Duodenal mucosa (tissue), 2 donors: ENCODE data around the gene SGCD.

ENCODE experiments used
- H3K27ac ChIP-seq: one replicate; pipeline ENCODE4 v1.7.0; 2013; ENCODE audit warnings: low read depth, low read length
- H3K27me3 ChIP-seq, 2 donors: one replicate each; pipeline ENCODE4 v1.7.0; 2013; ENCODE audit warnings: low read length in 2 of 2, control low read depth in 1 of 2; ENCODE audit not compliant: insufficient read depth in 2 of 2, control insufficient read depth in 1 of 2
- H3K36me3 ChIP-seq, 2 donors: one replicate each; pipeline ENCODE4 v1.7.0; 2013; ENCODE audit warnings: low read length in 2 of 2, control low read depth in 1 of 2; ENCODE audit not compliant: insufficient read depth in 2 of 2, control insufficient read depth in 1 of 2
- H3K4me1 ChIP-seq, 2 donors: one replicate each; pipeline ENCODE4 v1.7.0; 2013; ENCODE audit warnings: low read length in 2 of 2, control low read depth in 1 of 2; ENCODE audit not compliant: insufficient read depth in 2 of 2, control insufficient read depth in 1 of 2
- H3K4me3 ChIP-seq, 2 donors: one replicate each; pipeline ENCODE4 v1.7.0; 2013; ENCODE audit warnings: low read length in 2 of 2, low read depth in 1 of 2
- H3K9ac ChIP-seq, 2 donors: one replicate each; pipeline ENCODE4 v1.7.0; 2013; ENCODE audit warnings: low read length in 2 of 2, low read depth in 1 of 2
- H3K9me3 ChIP-seq, 2 donors: one replicate each; pipeline ENCODE4 v1.7.0; 2013; ENCODE audit warnings: low read length in 2 of 2, control low read depth in 1 of 2; ENCODE audit not compliant: control insufficient read depth in 1 of 2

Gene SGCD

GRCh38 chr5:156522651-156523529 is 195.9 kb downstream of the SGCD start:
- Histone ChIP-seq H3K9me3 (no peaks in the 10 kb centered on the region), H3K36me3 (no peaks in the 10 kb centered on the region), H3K4me1 (no peaks in the 10 kb centered on the region), H3K27me3 (no peaks in the 10 kb centered on the region), H3K9ac (no peak overlapping the region), H3K4me3 (no peak overlapping the region), H3K27ac (no peak overlapping the region)

- no peaks in the 10 kb centered on the region for H3K36me3 ChIP-seq
- H3K27me3 ChIP-seq, result no peaks in the 10 kb centered on the region
- no peaks in the 10 kb centered on the region for H3K4me1 ChIP-seq
- H3K9ac ChIP-seq, result no peak overlapping the region
- no peak overlapping the region for H3K4me3 ChIP-seq
- no peaks in the 10 kb centered on the region for H3K9me3 ChIP-seq
- no peak overlapping the region for H3K27ac ChIP-seq
Measured at GRCh38 chr5:156523607-156524006, 196.6 kb downstream of the SGCD start.

DNA sequence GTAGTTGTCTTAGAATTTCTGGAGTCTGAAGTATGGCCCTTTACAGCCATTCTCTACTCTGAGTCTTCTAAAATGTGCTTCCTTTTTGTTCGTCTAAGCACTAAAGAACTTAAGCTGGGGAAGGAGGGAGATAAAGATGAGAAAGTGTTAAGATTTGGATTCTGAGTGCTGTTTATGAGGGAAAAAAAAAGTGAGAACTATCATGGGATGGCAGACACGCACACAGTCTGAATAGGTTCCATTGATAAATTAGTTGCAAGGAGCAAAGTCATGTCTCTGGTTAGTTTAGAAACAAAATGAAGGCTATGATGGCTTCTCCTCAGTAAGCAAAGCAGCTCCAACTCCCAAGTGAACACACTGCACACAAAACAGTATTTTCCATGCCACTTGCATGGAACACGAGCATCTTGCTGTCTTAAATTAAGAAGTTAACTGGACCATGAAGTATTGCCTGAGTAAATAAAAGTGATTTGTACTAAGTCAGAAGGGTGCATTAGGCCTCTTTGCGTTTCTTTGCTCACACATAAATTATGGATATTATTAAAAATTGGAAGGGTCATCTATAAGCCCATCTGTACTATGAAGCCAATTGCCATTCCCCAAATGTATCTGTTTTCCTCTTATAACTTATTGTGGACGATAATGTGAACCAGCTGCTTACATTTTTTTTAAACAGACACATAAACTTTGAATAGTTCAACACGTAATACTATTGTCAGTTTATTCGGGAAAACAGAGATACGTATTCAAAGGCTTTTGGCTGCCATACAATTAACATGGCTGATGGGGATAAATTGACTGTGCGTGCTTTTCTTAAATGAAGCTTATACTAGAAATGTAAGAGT is 199.3 kb downstream of the SGCD start:
- no peaks in the 10 kb centered on the region for H3K36me3 ChIP-seq
- H3K27ac ChIP-seq, result no peak overlapping the region
- no peaks in the 10 kb centered on the region for H3K27me3 ChIP-seq
- no peaks in the 10 kb centered on the region for H3K9me3 ChIP-seq
- H3K4me3 ChIP-seq, result no peak overlapping the region
- H3K9ac ChIP-seq, result no peak overlapping the region
- no peaks in the 10 kb centered on the region for H3K4me1 ChIP-seq

DNA sequence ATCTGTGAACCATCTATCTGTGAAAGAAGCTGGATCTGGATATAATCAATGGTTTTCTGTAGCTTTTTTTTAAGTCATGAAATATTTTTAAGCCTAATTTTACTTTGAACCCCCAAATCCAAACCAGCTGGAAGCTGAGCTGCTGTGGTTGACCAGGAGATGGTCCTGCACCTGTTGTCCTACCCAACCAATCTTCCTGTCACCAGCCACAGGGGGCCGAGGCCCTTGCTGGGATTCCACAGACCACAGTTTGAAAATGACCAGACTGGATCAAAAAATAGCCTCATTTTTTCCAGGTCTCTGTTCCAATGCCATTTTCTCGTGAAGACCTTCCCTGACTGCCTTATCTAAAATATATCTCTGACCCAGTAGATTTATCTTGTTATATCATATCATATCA is 200.6 kb downstream of the SGCD start:
- no peaks in the 10 kb centered on the region for H3K4me1 ChIP-seq
- no peaks in the 10 kb centered on the region for H3K27me3 ChIP-seq
- H3K36me3 ChIP-seq, result no peaks in the 10 kb centered on the region
- H3K9ac ChIP-seq, result no peak overlapping the region
- H3K27ac ChIP-seq, result no peak overlapping the region
- no peak overlapping the region for H3K4me3 ChIP-seq
- no peaks in the 10 kb centered on the region for H3K9me3 ChIP-seq

DNA sequence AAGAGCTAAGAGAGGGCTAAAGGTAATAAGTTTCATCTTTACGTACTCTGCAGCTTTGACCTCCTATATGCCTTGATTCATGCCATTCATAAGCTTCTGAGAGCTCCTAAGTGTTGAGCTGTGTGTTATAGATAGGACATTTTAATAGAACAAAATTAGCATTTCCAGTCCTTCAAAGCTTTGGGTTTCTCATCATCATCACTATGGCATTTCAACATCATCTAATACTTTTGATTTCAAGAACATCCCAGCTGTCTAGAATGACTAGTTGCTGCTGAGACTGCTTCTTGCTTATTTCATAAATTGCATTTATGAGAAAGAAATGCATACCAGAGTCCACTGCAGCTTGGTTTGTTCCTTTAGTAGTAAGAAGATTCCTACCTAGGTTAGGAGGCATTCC is 201.7 kb downstream of the SGCD start:
- H3K9me3 ChIP-seq, result no peaks in the 10 kb centered on the region
- H3K9ac ChIP-seq, result no peak overlapping the region
- H3K4me3 ChIP-seq, result no peak overlapping the region
- H3K27me3 ChIP-seq, result no peaks in the 10 kb centered on the region
- no peaks in the 10 kb centered on the region for H3K36me3 ChIP-seq
- H3K4me1 ChIP-seq, result no peaks in the 10 kb centered on the region
- H3K27ac ChIP-seq, result no peak overlapping the region

GRCh38 chr5:156529892-156530291 is 202.9 kb downstream of the SGCD start:
- Histone ChIP-seq H3K4me1 (no peaks in the 10 kb centered on the region), H3K4me3 (no peak overlapping the region), H3K9me3 (no peaks in the 10 kb centered on the region), H3K9ac (no peak overlapping the region), H3K36me3 (no peaks in the 10 kb centered on the region), H3K27me3 (no peaks in the 10 kb centered on the region), H3K27ac (no peak overlapping the region)

GRCh38 chr5:156531199-156531598 is 204.2 kb downstream of the SGCD start:
- no peaks in the 10 kb centered on the region for H3K27me3 ChIP-seq
- no peak overlapping the region for H3K4me3 ChIP-seq
- no peak overlapping the region for H3K27ac ChIP-seq
- H3K36me3 ChIP-seq, result no peaks in the 10 kb centered on the region
- no peaks in the 10 kb centered on the region for H3K4me1 ChIP-seq
- H3K9ac ChIP-seq, result no peak overlapping the region
- no peaks in the 10 kb centered on the region for H3K9me3 ChIP-seq

DNA sequence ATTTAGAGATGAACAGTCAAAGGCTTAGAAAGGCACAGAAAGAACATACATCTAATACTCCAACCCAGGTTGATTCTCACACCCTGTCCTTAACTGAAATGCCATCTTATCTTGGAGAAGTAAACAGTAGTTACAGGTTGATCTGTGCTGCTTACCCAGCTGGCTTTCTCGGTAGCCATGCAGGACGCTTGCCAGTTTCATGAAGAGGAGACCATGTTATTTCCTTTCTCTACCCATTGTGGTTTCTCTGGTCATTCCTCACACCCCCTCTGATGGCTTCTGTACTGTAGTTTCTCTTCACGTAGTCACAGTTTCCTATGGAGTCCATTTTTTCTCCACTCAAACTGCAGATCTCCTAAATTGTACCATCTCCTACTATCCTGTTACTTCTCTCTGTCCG is 206.0 kb downstream of the SGCD start:
- no peak overlapping the region for H3K27ac ChIP-seq
- H3K4me3 ChIP-seq, result no peak overlapping the region
- H3K9me3 ChIP-seq, result no peaks in the 10 kb centered on the region

DNA sequence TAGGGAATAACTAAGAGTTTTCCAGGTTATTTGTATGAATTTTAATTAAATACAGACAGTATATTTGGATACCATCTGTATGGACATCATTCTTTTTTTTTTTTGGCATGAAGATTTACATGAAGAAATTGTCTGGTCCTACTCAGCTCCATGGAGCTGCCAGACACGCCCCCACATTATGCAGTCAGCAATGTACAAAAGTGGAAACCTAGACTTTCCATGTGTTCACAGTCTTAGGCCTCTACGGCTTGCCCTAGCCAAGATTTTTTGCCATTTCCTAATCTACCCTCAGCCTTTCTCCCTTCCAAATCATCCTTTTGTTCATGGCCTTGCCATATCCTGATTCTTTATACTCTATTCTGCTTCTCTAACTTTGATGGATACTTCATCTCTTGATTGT is 207.1 kb downstream of the SGCD start:
- H3K9me3 ChIP-seq, result no peaks in the 10 kb centered on the region

More for the DNA sequence above, 206.0 kb downstream of the SGCD start:
- H3K4me1 ChIP-seq, result no peaks in the 10 kb centered on the region
- no peaks in the 10 kb centered on the region for H3K27me3 ChIP-seq
- no peaks in the 10 kb centered on the region for H3K36me3 ChIP-seq
- H3K9ac ChIP-seq, result no peak overlapping the region

GRCh38 chr5:156534906-156535485 is 208.0 kb downstream of the SGCD start:
- Histone ChIP-seq H3K27ac (no peak overlapping the region), H3K36me3 (no peaks in the 10 kb centered on the region), H3K4me1 (no peaks in the 10 kb centered on the region), H3K9me3 (no peaks in the 10 kb centered on the region), H3K9ac (no peak overlapping the region), H3K27me3 (no peaks in the 10 kb centered on the region), H3K4me3 (no peak overlapping the region)

More for the DNA sequence above, 207.1 kb downstream of the SGCD start:
- no peak overlapping the region for H3K9ac ChIP-seq
- H3K27me3 ChIP-seq, result no peaks in the 10 kb centered on the region
- H3K4me1 ChIP-seq, result no peaks in the 10 kb centered on the region
- no peaks in the 10 kb centered on the region for H3K36me3 ChIP-seq
- no peak overlapping the region for H3K4me3 ChIP-seq
- H3K27ac ChIP-seq, result no peak overlapping the region
